ENCODE data around the gene GTF3C5.
"Not testable (repeated sequence)": the region's sequence is repeated elsewhere in the genome, so short reads cannot be mapped to it uniquely, and the experiment has no call there.

GTF3C5 gene

DNA sequence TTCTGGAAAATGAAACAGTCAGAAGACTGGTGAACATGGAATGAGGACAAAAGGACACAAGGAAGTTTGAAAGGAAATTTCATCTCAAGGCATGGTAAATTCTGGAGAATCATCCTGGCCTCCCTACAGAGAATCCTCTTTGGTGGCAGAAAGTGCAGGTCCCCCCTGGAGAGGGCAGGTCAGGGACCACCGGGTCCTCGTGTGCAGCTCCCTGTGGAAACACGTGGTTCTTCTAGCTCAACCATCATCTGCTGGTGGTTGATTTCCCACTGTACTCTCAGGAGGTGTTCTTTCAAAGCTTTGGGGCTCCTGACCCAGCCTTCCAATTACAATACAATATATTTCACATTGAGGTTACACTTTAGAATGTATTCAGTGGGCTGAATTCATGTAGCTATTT lies 2.6 kb upstream of the GTF3C5 start:
- no peak for DNase-seq (ENCODE audit: low read depth, low spot score)

DNA sequence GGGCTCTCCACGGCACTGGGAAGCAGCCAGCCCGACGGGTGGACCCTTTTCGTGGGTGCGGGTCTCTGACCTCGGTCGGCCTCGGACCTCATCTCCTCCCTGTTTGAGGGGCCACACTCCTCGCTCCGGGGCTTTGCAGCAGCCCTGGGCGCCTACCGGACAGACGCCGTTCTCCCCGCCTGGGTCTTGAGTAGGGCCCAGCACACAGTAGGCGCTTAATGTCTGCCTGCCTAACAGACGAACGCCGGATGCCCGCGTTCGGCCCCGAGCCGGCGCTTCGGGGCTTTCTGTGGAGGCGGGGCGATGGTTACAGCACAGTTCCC lies 842 bp upstream of the GTF3C5 start:
- no peak for DNase-seq (ENCODE audit: low read depth, low spot score)

DNA sequence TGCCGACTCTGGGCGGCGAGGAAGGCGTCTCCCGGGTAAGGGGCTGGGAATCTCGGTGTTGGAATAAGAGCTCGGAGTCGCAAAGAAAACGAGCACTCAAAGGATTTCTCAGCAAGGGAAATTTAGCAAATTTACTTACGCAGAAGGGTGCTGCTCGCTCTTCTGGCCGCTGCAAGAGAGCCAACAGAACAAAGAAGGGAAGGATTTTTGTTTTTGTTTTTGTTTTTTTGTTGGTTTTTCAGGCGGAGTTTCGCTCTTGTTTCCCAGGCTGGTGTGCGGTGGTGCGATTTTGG lies 279 bp downstream of the GTF3C5 start:
- DNase-seq (ENCODE audit: low read depth, low spot score) = no peak

DNA sequence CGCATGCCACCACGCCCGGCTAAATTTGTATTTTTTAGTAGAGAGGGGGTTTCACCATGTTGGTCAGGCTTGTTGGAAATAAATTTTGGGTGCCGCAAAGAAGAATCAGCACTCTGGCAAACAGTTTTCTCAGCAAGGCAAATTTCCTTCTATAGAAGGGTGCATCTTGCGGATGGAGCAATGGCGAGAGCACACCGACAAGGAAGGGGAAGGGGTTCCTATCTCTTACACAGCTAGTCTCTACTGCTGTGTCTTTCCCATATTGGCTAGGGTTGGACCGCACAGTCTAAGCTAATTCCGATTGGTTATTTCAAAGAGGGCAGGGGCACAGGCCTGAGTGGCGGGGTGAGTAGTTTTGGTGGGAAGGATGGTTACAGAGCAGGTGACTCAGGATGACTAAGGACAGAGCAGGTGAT lies 707 bp downstream of the GTF3C5 start:
- no peak for DNase-seq (ENCODE audit: low read depth, low spot score)

DNA sequence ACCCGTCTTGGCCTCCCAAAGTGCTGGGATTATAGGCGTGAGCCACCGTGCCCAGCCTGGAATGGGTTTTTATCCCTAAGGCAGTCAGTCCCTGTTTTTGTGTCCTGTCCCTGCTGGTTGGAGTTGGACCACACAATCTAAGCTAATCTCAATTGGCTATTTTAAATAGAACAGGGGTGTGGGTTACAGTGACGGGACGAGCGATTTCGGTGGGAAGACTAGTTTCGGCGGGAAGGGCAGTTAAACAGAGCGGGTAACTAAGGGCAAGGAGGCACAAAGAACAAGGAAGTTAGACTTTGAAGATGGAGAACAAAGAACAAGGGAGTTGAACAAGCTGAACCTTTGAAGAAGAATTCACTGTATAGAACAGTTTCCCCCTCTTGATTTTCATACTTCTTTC lies 1.4 kb downstream of the GTF3C5 start:
- no peak for DNase-seq (ENCODE audit: low read depth, low spot score)

DNA sequence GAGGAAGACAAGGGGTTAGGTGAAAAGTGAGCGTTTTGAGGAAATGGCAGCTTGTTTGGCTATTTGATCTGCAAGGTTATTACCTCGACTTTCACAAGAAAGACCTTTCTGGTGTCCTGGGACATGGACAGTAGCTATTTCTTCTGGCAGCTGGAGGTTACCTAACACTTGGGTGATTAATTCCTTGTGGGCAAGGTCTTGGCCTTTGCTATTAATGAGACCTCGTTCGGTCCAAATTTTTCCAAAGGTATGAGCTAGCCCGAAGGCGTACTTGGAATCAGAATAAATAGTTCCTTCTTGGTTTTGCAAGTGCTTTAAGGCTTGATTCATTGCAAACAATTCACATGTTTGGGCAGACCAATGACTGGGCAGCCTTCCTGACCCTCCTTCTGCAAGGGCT lies 4.9 kb downstream of the GTF3C5 start:
- DNase-seq (ENCODE audit: low read depth, low spot score) = no peak

DNA sequence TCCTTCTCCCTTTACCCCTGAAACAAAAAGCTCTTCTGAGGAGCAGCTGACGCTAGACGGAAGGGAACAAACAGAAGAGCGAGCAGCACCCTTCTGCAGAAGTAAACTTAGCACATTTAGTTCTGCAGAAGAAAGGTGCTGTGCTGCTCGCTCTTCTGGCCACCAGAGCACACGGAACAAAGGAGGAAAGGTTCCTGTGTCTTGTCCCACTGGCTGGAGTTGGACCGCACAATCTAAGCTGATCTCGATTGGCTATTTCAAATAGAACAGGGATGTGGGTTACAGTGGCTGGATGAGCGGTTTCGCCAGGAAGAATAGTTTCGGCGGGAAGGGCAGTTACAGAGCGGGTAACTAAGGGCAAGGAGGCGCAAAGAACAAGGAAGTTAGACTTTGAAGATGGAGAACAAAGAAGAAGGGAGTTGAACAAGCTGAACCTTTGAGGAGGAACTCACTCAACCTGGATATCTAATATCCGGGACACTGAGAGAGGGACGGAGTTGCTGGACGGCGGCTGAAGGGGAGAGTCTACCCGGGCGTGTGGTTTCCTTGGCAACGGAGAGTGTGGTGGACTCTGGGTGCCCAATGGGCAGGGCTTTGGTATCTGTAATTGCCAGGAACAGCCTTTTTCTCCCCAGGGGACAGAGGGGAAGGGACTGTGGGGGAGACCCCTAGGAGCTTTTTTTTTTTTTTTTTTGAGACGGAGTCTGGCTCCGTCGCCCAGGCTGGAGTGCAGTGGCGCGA lies 7.1 kb downstream of the GTF3C5 start:
- DNase-seq (ENCODE audit: low read depth, low spot score) = no peak

DNA sequence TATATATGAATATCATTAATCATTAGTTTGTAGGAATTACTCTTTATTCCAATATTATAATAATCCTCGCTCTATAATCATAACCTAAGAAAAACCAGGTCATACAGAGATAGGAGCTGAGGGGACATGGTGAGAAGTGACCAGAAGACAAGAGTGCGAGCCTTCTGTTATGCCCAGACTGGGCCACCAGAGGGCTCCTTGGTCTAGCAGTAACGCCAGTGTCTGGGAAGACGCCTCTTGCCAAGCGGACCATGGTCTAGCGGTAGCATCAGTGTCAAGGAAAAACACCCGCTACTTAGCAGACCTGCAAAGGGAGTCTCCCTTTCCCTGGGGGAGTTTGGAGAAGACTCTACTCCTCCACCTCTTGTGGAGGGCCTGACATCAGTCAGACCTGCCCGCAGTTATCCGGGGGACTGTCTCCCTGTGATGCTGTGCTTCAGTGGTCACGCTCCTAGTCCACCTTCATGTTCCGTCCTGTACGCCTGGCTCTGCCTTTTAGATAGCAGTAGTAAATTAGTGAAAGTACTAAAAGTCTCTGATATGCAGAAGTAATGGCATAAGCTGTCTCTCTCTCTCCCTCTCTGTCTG lies 10.2 kb downstream of the GTF3C5 start:
- not testable (repeated sequence) for DNase-seq (ENCODE audit: low read depth, low spot score)

DNA sequence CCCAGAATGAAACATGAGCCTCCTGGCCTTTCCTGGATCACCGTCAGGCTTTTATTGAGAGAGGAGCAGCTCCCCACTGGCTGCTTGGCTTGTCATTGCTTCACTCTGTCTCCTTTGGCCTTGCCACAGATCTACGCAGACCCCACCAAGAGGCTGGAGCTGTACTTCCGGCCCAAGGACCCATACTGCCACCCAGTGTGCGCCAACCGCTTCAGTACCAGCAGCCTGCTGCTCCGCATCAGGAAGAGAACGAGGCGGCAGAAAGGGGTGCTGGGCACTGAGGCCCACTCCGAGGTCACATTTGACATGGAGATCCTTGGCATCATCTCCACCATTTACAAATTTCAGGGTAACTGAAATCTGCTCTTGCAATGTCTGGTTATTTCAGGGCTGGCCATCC lies 11.2 kb downstream of the GTF3C5 start:
- no peak for DNase-seq (ENCODE audit: low read depth, low spot score)

DNA sequence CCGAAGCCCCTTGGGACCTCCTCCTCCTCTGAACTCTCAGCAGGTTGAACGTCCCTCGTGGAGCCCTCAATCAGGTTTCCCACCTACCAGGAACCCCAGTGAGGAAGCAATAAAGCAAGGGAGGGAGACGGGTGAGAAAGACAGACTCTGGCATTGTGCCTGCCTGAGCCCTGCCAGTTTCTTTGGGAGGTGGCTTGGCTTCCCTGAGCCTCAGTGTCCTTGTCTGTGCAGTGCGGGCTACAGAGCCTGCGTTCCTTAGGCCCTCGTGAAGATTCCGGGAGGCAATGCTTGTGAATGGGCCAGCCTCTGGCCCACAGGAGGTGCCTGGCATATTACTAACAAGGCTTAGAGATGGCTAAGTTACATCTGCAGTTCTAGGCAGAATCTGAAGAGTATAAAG lies 11.9 kb downstream of the GTF3C5 start:
- DNase-seq (ENCODE audit: low read depth, low spot score) = no peak

DNA sequence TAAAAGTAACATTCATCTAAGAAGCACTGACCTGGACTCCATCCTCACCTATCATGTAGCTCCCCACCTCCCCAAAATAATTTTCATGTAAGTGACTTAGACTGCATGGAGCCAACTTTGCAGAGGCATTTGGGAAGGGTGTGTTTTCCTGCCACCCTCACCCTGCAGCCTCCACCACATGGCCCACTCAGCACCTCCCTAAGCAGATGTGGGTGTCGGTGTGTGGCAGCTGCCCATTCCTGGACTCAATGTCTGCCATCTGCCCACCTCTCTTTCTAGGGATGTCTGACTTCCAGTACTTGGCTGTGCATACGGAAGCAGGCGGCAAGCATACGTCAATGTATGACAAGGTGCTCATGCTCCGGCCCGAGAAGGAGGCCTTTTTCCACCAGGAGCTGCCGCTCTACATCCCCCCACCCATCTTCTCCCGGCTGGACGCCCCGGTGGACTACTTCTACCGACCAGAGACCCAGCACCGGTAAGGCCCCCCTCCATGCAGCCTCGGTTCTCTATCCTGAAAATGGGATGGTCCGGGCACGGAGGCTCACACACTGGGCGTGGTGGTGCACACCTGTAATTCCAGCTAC lies 12.7 kb downstream of the GTF3C5 start:
- no peak for DNase-seq (ENCODE audit: low read depth, low spot score)

DNA sequence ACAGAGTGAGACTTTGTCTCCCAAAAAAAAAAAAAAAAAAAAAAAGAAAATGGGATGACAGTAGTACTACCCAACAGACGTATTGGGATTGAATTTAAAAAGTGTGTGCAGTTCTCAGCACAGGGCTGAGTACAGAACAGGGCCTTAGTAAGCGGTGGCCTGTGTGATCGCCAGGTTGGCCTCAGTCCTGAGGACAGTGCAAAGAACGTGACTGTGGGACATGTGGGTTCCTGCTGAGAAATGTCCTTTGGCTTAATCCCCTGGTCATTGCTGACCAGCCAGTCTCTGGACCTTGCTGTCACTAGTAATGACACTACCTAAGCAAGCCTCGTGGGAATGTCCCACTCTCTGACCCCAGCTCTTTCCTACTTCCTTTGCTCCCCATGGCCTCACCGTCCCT lies 13.3 kb downstream of the GTF3C5 start:
- DNase-seq (ENCODE audit: low read depth, low spot score) = no peak

DNA sequence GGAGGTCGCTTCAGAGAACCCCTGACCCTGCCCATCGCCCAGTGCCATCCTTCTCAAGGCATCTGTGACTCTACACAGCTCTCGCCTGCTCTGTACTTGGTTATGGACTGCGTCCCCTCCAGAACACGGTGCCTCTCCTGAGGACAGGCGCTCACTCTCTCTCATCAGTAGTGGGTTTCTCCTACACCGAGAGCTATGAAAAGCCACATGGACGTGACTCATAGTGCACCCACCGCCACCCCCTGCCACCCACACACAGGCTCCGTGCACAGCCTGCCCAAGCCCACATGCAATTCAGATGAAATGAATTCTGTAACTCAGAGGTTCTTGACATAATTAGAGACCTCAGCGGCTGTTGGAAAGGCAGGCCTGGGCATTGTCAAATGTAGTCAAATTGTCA lies 13.9 kb downstream of the GTF3C5 start:
- no peak for DNase-seq (ENCODE audit: low read depth, low spot score)

DNA sequence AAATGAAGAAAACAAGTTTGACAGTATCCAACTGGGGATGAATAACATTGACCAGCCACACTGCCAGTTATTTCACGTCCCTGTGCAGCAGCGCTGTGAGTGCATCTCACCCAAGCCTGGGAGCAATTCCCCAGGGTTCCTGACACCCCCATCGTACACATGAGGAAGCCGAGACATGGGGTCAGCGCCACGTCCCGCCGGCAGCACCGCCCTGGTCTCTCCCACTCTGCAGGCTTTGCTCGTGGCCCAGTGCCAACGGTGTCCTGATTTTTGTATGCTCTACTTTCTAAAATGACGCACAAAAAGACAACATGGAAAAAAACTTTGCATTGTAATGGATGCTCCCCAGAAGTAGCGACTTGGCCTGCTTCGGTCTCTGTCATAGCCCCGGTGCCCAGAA lies 14.3 kb downstream of the GTF3C5 start:
- no peak for DNase-seq (ENCODE audit: low read depth, low spot score)

DNA sequence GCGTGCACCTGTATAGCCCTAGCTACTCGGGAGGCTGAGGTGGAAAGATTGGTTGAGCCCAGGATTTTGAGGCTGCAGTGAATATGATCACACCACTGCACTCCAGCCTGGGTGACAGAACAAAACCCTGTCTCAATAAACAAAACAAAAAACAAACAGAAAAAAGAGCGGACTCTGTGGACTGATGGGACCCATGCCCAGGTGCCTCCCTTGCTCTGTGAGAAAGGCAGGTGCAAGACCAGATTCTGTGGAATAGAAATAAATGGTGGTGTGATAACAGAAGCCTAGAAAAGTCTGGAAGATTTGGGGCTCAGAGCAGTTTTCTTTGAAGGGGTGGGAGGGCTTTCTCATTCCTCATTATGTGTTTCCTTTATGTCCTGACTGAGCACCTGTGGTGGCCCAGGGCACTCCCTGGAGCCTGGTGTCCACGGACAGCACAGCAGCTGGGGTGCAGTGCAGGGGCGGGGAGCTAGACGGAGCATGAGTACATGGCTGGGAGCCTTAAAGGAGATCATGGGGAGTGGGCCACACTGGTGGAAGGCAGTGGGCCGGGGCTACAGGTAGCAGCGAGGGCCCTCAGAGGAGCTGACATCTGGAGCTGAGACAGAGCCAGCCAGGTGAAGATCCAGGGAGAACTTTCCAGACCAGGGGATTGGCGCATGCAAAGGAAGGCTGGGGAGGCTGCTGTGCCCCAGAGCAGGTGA lies 15.6 kb downstream of the GTF3C5 start:
- DNase-seq (ENCODE audit: low read depth, low spot score) = no peak

DNA sequence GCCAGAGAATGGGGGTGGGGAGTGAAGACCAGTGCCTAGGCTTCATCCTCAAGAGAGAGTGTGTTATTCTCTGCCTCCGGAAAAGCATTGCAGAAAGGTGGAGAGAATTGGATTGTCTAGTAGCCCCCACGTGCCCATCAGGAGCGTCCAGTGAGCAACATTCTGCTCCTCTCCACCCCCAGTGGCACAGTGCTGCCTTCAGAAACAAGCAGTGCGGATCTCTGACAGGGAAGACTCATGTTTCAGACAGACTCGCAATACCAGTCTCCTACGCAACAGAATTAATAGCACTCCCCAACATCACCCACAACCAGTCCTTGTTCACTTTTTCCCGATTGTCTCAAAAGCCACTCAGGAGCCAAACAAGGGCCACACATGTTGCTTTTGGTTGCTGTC lies 16.1 kb downstream of the GTF3C5 start:
- no peak for DNase-seq (ENCODE audit: low read depth, low spot score)

DNA sequence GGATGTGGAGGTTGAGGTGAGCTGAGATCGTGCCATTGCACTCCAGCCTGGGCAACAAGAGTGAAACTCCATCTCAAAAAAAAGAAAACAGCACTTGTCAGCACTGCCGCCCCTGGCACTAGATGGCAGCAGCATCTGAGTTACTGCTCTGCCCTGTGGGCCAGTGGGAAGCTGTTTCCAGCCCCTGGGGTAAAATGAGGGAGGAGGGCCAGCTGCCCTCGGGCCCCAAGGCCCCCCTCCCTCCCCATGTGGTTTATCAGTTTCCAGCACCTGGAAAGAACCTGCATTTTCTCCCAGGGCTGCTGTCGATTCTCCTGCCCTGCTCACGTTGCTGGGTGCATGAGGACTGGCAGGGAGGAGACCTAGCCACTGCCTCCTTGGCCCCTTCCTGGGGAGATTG lies 17.8 kb downstream of the GTF3C5 start:
- DNase-seq (ENCODE audit: low read depth, low spot score) = no peak

DNA sequence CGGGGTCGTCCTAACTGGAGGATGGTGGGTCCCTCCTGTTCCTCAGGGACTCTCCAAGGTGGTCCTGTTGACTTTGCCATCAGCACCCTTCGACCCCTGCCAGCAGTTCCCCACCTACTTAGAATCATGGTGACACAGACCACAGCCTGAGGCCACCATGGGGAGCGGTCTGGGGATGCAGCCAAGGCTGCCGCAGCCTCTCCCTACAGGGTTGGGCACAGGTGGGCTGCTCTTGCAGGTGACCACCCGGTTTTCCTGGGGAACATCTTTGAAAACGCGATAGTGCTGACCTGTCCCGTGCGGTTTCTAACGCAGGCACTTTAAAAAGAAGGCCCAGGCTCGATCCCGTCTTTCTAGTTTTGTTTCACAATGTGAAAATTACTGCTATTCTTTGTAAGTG lies 18.2 kb downstream of the GTF3C5 start:
- no peak for DNase-seq (ENCODE audit: low read depth, low spot score)

DNA sequence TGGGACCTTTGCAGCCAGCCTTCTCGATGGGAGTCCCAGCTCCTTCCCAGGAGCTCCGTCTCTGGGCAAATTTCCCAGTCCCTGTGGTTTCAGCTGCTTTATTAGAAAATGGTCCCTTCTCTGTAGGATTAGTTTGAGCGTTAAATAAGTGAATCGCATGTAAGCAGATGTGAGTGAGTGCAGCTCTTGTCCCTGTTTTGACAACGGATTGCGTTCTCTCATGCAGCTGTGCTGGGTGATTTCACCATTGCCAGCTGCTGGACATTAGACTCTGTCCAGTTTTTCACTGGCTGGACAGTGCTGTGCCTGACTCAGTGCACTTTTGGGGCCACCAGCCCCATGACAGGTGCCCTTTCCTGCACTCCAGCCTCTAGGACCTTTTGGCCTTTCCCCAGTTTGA lies 19.3 kb downstream of the GTF3C5 start:
- peak; percentile 58 for DNase-seq (ENCODE audit: low read depth, low spot score)

DNA sequence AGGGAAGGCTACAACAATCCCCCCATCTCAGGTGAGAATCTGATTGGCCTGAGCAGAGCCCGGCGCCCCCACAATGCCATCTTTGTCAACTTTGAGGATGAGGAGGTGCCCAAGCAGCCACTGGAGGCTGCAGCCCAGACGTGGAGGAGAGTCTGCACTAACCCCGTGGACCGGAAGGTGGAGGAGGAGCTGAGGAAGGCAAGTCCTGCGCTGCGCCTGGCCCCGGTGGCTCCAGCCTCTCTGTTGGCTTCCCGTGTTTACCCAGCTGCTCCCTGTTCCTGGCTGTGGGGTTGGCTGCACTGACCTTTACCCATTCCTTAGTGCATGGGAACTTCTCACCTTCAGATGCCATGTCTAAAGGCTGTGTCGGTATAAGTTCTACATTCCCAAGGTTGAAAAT lies 20.0 kb downstream of the GTF3C5 start:
- no peak for DNase-seq (ENCODE audit: low read depth, low spot score)

DNA sequence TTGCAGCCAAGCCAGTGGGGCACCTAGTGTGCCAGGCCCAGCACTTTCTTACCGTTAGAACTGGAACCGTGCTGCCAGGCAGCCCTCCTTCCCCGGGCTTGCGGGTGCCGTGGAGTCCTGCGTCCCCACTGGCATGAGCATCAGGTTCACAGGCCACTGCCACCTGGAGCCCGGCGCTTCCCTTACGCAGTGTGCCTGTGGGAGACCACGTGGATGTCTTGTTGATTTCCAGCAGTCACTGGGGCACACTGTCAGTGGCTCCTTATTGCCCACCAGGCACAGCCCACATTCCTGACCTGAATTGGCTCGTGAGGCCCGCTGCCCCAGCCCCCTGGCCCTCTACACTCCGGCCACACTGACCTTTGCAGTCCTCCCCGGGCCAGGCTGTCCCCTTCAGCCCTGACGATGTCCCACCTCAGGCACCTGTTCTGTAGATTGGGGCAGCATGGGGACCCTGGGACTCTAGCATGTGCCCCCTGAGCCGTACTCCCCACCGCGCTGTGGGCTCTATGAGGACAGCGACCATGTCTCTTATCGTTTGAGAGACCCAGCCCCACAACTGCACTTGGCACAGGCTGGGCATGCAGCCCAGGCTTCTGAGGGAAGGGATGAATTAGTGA lies 20.6 kb downstream of the GTF3C5 start:
- no peak for DNase-seq (ENCODE audit: low read depth, low spot score)

DNA sequence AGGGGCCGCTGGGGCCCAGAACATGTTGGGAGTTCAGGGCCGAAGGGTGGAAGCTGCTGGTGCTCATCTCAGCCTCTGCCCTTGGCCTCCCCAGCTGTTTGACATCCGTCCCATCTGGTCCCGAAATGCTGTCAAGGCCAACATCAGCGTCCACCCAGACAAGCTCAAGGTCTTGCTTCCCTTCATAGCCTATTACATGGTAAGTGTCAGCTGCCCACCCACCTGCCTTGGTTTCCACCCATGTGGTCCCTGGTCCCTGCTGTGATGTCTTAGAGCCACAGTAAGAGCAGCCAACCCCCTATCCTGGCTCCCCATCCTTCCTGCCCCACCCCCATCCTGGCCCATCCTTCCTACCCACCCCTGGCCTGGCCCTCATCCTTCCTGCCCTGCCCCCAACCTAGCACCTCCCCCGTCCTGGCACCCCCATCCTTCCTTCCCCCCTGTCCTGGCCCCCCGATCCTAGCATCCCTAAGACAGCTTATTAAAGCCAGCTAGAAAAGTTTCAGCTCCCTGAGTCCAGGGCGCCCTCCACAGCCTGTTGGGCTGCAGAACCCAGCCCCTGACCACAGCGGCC lies 21.3 kb downstream of the GTF3C5 start:
- no peak for DNase-seq (ENCODE audit: low read depth, low spot score)
